Osteocyte (in vitro differentiated cells): ENCODE results near the gene CDT1. TPM values are rescaled to one million over a fixed set of nuclear protein-coding genes. Genes with fewer than 3 reads are reported as not detected.

Source experiments
- DNase-seq: peaks from one replicate; pipeline ENCODE4 v3.0.0; 2021; ENCODE audit warnings: mixed read lengths; ENCODE audit not compliant: unreplicated experiment; ENCODE audit errors: extremely low spot score
- H3K27ac Mint-ChIP-seq: one replicate; pipeline ENCODE4 v1.8.0; 2021; ENCODE audit warnings: mild to moderate bottlenecking, mixed read lengths; ENCODE audit not compliant: unreplicated experiment
- H3K27me3 Mint-ChIP-seq: one replicate; pipeline ENCODE4 v1.8.0; 2021; ENCODE audit warnings: mixed read lengths; ENCODE audit not compliant: unreplicated experiment
- H3K36me3 Mint-ChIP-seq: one replicate; pipeline ENCODE4 v1.8.0; 2021; ENCODE audit warnings: mixed read lengths; ENCODE audit not compliant: unreplicated experiment
- H3K4me1 Mint-ChIP-seq: one replicate; pipeline ENCODE4 v1.8.0; 2021; ENCODE audit warnings: mixed read lengths; ENCODE audit not compliant: unreplicated experiment
- H3K4me3 Mint-ChIP-seq: one replicate; pipeline ENCODE4 v1.8.0; 2021; ENCODE audit warnings: mild to moderate bottlenecking, moderate library complexity, mixed read lengths; ENCODE audit not compliant: unreplicated experiment
- H3K9me3 Mint-ChIP-seq: one replicate; pipeline ENCODE4 v1.8.0; 2021; ENCODE audit warnings: mixed read lengths; ENCODE audit not compliant: unreplicated experiment
- total RNA-seq: library from RNA; stranded (reverse); gene quantifications from 2 replicates; pipeline ENCODE4 v1.2.1, GENCODE V29; 2021
- TF ChIP-seq, protein P1 (sequence below): fragments of 200-600 bp; sonication (generic); IDR thresholded peaks from 2 replicates; pipeline ENCODE4 v1.5.0; 2021; ENCODE audit warnings: antibody characterized with exemption, mild to moderate bottlenecking, moderate library complexity

Gene CDT1
- total RNA-seq, 1 donor from 2014 or later, result 6.6 TPM

DNA sequence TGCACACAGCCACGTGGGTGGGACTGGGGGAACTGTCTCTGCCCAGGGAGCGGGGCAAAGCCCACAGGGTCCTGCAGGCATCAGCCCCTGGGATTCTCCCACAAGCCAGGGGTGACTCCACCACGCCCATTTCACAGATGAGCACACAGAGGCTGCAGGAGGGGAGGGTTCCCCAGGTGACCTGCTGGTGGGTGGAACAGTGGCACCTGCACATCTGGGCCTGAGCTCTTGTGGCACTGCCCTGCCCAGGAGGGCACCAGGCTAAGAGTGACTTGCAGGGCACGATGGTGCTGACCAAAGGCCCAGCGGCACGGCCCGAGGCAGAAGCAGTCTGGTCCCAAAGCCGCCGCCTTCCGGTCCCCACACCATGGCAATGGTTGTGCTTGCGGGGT, 42.5 kb upstream of the CDT1 start:
- Mint-ChIP-seq H3K27me3 (no peaks in the 10 kb centered on the region), H3K9me3 (no peaks in the 10 kb centered on the region), H3K4me1 (peaks cover 49% of the 10 kb centered on the region), H3K4me3 (no peak overlapping the region), H3K27ac (no peak overlapping the region), H3K36me3 (peaks cover 2% of the 10 kb centered on the region)
- TF ChIP-seq, protein P1, sequence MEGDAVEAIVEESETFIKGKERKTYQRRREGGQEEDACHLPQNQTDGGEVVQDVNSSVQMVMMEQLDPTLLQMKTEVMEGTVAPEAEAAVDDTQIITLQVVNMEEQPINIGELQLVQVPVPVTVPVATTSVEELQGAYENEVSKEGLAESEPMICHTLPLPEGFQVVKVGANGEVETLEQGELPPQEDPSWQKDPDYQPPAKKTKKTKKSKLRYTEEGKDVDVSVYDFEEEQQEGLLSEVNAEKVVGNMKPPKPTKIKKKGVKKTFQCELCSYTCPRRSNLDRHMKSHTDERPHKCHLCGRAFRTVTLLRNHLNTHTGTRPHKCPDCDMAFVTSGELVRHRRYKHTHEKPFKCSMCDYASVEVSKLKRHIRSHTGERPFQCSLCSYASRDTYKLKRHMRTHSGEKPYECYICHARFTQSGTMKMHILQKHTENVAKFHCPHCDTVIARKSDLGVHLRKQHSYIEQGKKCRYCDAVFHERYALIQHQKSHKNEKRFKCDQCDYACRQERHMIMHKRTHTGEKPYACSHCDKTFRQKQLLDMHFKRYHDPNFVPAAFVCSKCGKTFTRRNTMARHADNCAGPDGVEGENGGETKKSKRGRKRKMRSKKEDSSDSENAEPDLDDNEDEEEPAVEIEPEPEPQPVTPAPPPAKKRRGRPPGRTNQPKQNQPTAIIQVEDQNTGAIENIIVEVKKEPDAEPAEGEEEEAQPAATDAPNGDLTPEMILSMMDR, result no peak
- no peak for DNase-seq

DNA sequence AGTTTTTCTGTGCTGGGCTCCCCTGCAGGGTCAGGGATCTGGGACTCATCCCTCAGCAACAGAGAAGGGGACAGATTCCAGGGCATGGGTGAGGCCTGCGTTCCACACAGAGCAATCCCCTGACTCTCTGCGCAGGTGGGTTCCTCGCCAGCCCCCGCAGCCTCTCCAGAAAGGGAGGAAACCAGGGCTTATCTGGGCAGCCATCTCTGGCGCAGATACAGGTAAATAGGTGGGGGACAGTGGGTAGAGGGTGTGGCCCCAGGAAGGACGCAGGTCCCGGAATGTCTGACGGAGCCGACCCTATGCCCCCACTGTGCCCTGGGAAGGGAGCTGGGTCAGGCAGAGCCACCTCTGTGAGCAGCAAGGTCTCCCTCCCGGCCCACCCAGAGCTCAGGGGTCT, 41.8 kb upstream of the CDT1 start:
- Mint-ChIP-seq H3K4me1 (peaks cover 51% of the 10 kb centered on the region), H3K4me3 (no peak overlapping the region), H3K9me3 (no peaks in the 10 kb centered on the region), H3K27ac (no peak overlapping the region), H3K36me3 (peaks cover 2% of the 10 kb centered on the region), H3K27me3 (no peaks in the 10 kb centered on the region)
- TF ChIP-seq, protein P1, result no peak
- no peak for DNase-seq

DNA sequence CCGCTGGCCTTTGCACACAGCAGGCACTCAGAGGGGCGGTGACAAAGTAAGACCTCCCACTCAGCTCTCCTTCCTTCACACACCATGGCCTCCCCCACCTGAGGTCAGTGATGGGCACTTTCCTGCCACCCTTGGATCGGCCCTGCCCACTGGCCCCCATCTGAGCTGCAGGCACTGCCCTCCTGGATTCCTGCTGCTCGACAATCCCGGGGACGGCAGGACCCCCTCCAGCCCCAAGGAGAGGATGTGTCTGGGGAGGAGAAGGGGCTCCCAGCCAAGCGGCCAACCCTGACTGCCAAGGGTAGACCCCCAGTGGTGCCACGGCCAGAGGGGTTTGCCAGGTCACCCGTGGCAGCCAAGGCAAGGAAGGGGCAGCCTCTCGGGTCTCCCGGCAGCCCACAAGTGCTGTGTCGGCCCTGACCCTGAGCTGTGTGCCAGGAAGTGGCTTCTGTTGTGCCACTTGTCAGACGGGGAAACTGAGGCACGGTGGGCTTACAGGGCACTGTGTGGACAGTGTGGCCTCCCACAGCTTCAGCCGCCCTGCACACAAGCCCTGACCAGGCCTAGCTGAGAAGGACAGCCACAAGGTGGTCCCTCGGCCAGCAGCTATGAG, 41.2 kb upstream of the CDT1 start:
- Mint-ChIP-seq H3K27me3 (no peaks in the 10 kb centered on the region), H3K36me3 (peaks cover 2% of the 10 kb centered on the region), H3K4me3 (no peak overlapping the region), H3K4me1 (peaks cover 54% of the 10 kb centered on the region), H3K27ac (no peak overlapping the region), H3K9me3 (no peaks in the 10 kb centered on the region)
- DNase-seq, result no peak
- TF ChIP-seq, protein P1, result no peak

DNA sequence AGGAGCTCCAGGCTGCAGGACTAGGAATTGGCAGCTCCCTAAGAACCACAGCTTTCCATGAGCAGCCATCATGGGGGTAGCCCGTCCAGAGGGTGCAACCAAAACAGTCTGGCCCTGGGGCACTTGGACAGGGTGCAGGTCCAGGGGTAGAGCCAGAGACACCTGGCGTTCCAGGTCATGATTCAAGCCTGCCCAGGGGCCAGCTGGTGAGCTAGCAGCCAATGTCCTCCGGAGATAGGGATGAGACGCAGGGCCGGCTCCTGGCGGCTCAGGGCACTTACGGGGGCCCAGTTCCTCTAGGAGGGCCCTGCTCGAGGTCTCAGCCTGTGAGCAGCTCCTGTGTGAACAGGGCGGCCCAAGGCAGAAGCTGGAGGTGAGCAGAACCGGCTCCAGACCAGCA, 40.6 kb upstream of the CDT1 start:
- TF ChIP-seq, protein P1, result no peak
- peaks cover 58% of the 10 kb centered on the region for H3K4me1 Mint-ChIP-seq
- no peak overlapping the region for H3K27ac Mint-ChIP-seq
- H3K4me3 Mint-ChIP-seq, result no peak overlapping the region
- no peaks in the 10 kb centered on the region for H3K9me3 Mint-ChIP-seq
- no peaks in the 10 kb centered on the region for H3K27me3 Mint-ChIP-seq
- DNase-seq, result no peak
- H3K36me3 Mint-ChIP-seq, result peaks cover 2% of the 10 kb centered on the region

DNA sequence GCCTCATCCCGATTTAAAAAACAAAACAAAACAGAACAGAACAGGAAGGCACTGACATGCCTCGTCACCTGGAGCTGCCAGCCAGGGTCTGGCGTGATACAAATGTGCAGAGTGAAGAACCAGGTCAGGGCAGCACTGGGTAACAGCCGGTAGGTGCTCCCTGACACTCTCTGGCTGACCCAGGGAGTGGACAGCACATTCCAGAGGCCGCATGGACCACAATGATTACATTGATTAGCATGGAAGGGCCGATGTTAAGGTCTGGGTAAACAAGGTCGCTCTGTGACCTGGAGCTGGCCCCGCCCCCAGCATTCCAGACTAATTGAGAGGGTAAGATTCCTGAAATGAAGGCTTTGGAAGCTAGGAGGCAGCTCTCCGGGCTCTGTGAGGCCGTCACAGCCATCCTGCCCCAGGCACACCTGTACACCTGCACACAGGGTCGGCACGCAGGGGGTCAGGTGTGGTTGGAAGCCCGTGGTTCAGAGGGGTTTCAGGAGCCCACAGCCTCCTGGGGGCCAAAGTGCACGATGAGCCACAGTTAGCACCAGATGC, 40.0 kb upstream of the CDT1 start:
- DNase-seq, result no peak
- Mint-ChIP-seq H3K36me3 (peaks cover 2% of the 10 kb centered on the region), H3K4me3 (no peak overlapping the region), H3K9me3 (no peaks in the 10 kb centered on the region), H3K27ac (no peak overlapping the region), H3K4me1 (peaks cover 57% of the 10 kb centered on the region), H3K27me3 (no peaks in the 10 kb centered on the region)
- TF ChIP-seq, protein P1, result no peak
